Fibroblast of mammary gland (primary cell): ENCODE measurements around the gene C1QBP.

ENCODE experiments used
- DNase-seq: peaks from one replicate; pipeline ENCODE4 v3.0.0-alpha.2; 2010; ENCODE audit warnings: low read depth
- H3K4me3 ChIP-seq: 2 replicates; pipeline ENCODE4 v1.5.1; 2011; ENCODE audit warnings: low read depth, mild to moderate bottlenecking, low read length, moderate library complexity; ENCODE audit not compliant: control insufficient read depth
- CTCF ChIP-seq: conservative IDR thresholded peaks from 2 replicates; pipeline ENCODE4 v1.5.1; 2011; ENCODE audit warnings: low read depth, low read length, inconsistent platforms; ENCODE audit not compliant: control insufficient read depth, insufficient read depth

The C1QBP gene

GRCh38 chr17:5438716-5439445 is at the start of gene C1QBP:
TSS of gene C1QBP (minus strand) at chr17:5439155. CDS start at chr17:5439073, 82 bp downstream.
- H3K4me3 ChIP-seq, result peak within 1 kb of the TSS; percentile 92
- peak; percentile 89 for DNase-seq
- TF ChIP-seq CTCF, result peak; percentile 76

GRCh38 chr17:5488752-5489151 is 49.8 kb upstream of the C1QBP start:
- no peak for DNase-seq
- H3K4me3 ChIP-seq, result no peak overlapping the region
- TF ChIP-seq CTCF, result no peak

GRCh38 chr17:5486206-5487124 is 47.5 kb upstream of the C1QBP start, which contains the start of gene MIS12:
TSS of gene MIS12 (plus strand) at chr17:5486566. CDS start at chr17:5488863, 2,297 bp downstream.
- no peak for TF ChIP-seq CTCF
- peak; percentile 98 for DNase-seq
- peak within 1 kb of the TSS; percentile 87 for H3K4me3 ChIP-seq

- peak within 1 kb of the TSS; percentile 87 for H3K4me3 ChIP-seq
- peak; percentile 43 for DNase-seq
- no peak for TF ChIP-seq CTCF
Measured at GRCh38 chr17:5485270-5486205, 46.6 kb upstream of the C1QBP start, which contains the start of gene DERL2. TSS of gene DERL2 (minus strand) at chr17:5486178. CDS start at chr17:5486161, 17 bp downstream.

- DNase-seq, result no peak
- no peak for TF ChIP-seq CTCF
- no peak overlapping the region for H3K4me3 ChIP-seq
Measured at GRCh38 chr17:5481451-5481850, 42.5 kb upstream of the C1QBP start.

GRCh38 chr17:5480962-5481361 is 42.0 kb upstream of the C1QBP start:
- no peak for TF ChIP-seq CTCF
- no peak for DNase-seq
- no peak overlapping the region for H3K4me3 ChIP-seq
